ENCODE data around the gene FYB2. TPM values are rescaled to one million over a fixed set of nuclear protein-coding genes. Genes with fewer than 3 reads are reported as not detected.

The FYB2 gene
- total RNA-seq, 1 experiment from 2014 or later: not detected

- H3K9me3 ChIP-seq (ENCODE audit: control insufficient read depth in 1 of 2, insufficient read depth in 1 of 2, low read depth in 1 of 2, low read length in 2 of 2): no peaks in the 10 kb centered on the region
- H4K20me1 ChIP-seq (ENCODE audit: insufficient read depth): no peaks in the 10 kb centered on the region
- no peaks in the 10 kb centered on the region for H3K9me2 ChIP-seq (ENCODE audit: insufficient read depth)
- no peaks in the 10 kb centered on the region for H3K79me2 ChIP-seq (ENCODE audit: insufficient read depth, low read length)
- no TSS peak for BruUV-seq (replicated peaks)
- peaks cover 10% of the 10 kb centered on the region; the same call in 1 of the 2 replicates for H3K27me3 ChIP-seq (ENCODE audit: insufficient read depth, low read length)
- H3K4me1 ChIP-seq (ENCODE audit: control insufficient read depth in 1 of 2, insufficient read depth in 2 of 2, low read length in 2 of 2): peaks cover 0 to 4% of the 10 kb centered on the region in 2 experiments; a peak in 1 of 4 replicates
- ChIA-PET CTCF (no interaction called here), RAD21 (ENCODE audit: low non-redundant PET in 1 of 2, low total read pairs in 2 of 2, uncharacterized antibody in 2 of 2, unreplicated experiment in 2 of 2) (interaction anchor here in 1 of 2 experiments (0.5 kb wide), 1 partner anchor 1747 kb away, joined by 3 read pairs; no protein-coding TSS in a partner anchor), POLR2A (no interaction called here)
- no peaks in the 10 kb centered on the region for H3K36me3 ChIP-seq (ENCODE audit: control insufficient read depth in 1 of 2, insufficient read depth in 2 of 2, low read length in 2 of 2)
- H3K9ac ChIP-seq (ENCODE audit: low read length): no peak overlapping the region
- DNase-seq (ENCODE audit: low read depth, low spot score) (no peak), ATAC-seq (no peak)
- H2AFZ ChIP-seq (ENCODE audit: low read depth, low read length, poor library complexity, severe bottlenecking): no peak overlapping the region
- H3K27ac ChIP-seq (ENCODE audit: low read depth, low read length): no peak overlapping the region
- intact Hi-C loops (cut with micrococcal nuclease): no loop called here
- TF ChIP-seq ELF1 (IDR thresholded peaks at IDR 0.05; ENCODE audit: borderline replicate concordance, low read depth) (no peak), EGR1 (IDR thresholded peaks at IDR 0.05; ENCODE audit: low read depth) (no peak), POLR2A (IDR thresholded peaks at IDR 0.05; ENCODE audit: borderline replicate concordance, extremely low read depth, insufficient read depth, insufficient read length) (no peak), CBX3 (IDR thresholded peaks at IDR 0.05; ENCODE audit: low read depth) (no peak), CTCF (IDR thresholded peaks at IDR 0.05 in 2 of 3, conservative IDR thresholded peaks at IDR 0.05 in 1 of 3; ENCODE audit: borderline replicate concordance in 1 of 3, insufficient read depth in 1 of 3, low read depth in 2 of 3, low read length in 2 of 3) (no peak), REST (IDR thresholded peaks at IDR 0.05; ENCODE audit: low read depth) (no peak), POLR2AphosphoS5 (IDR thresholded peaks at IDR 0.05; ENCODE audit: low read depth, low read length) (no peak), FOSL1 (IDR thresholded peaks at IDR 0.05; ENCODE audit: low read depth) (no peak), TCF7L2 (IDR thresholded peaks at IDR 0.05; ENCODE audit: borderline replicate concordance, extremely low read depth, insufficient read depth, insufficient read length) (no peak), EZH2phosphoT487 (IDR thresholded peaks at IDR 0.05; ENCODE audit: borderline replicate concordance) (no peak), SIN3A (IDR thresholded peaks at IDR 0.05; ENCODE audit: low read depth) (no peak), ZFX (IDR thresholded peaks at IDR 0.05) (no peak), ZNF274 (IDR thresholded peaks at IDR 0.05; ENCODE audit: low read depth, low read length) (no peak), SRF (IDR thresholded peaks at IDR 0.05; ENCODE audit: low read depth) (no peak), ZBTB33 (IDR thresholded peaks at IDR 0.05; ENCODE audit: extremely low read depth, insufficient replicate concordance, low read length) (no peak), CEBPB (IDR thresholded peaks at IDR 0.05; ENCODE audit: low read depth) (no peak)
- no peak overlapping the region for H3K4me2 ChIP-seq (ENCODE audit: low read length)
- no peak overlapping the region for H3K4me3 ChIP-seq (replicated peaks in 1 of 2; ENCODE audit: low read depth in 1 of 2, low read length in 2 of 2)
These were observed 21.1 kb downstream of the FYB2 start for GRCh38 chr1:56798053-56798471.
